Measurements from ENCODE around the gene TTYH1.
"Not testable (repeated sequence)": the region's sequence is repeated elsewhere in the genome, so short reads cannot be mapped to it uniquely, and the experiment has no call there.

Gene TTYH1

GRCh38 chr19:54415208-54415900 is at the start of gene TTYH1:
Gene TTYH1, plus strand, starts transcription at chr19:54415464. Its CDS starts 89 bp downstream, at chr19:54415553.
- Histone ChIP-seq H3K4me3 (ENCODE audit: low read depth in 1 of 2, low read length in 1 of 2) (no peak within 1 kb of the TSS), H3K36me3 (no peaks in the 10 kb centered on the region), H3K4me1 (ENCODE audit: control insufficient read depth in 1 of 2, insufficient read depth in 1 of 2, low read depth in 1 of 2, low read length in 1 of 2) (peaks cover 18 to 19% of the 10 kb centered on the region in 2 experiments), H3K9me3 (no peaks in the 10 kb centered on the region), H3K27me3 (peaks cover 87% of the 10 kb centered on the region), H3K27ac (no peak within 1 kb of the TSS)
- no peak for TF ChIP-seq CTCF (IDR thresholded peaks at IDR 0.05)

- Histone ChIP-seq H3K4me3 (ENCODE audit: low read depth in 1 of 2, low read length in 1 of 2) (peak overlapping the region in 1 of 2 experiments; percentile 49), H3K4me1 (ENCODE audit: control insufficient read depth in 1 of 2, insufficient read depth in 1 of 2, low read depth in 1 of 2, low read length in 1 of 2) (peaks cover 75 to 90% of the 10 kb centered on the region in 2 experiments), H3K27ac (peak overlapping the region; percentile 84)
- H3K27me3 ChIP-seq, H3K9me3 ChIP-seq, H3K36me3 ChIP-seq: not testable (repeated sequence)
Observed at GRCh38 chr19:54365798-54366197, 49.5 kb upstream of the TTYH1 start.

- H3K4me1 ChIP-seq (ENCODE audit: control insufficient read depth in 1 of 2, insufficient read depth in 1 of 2, low read depth in 1 of 2, low read length in 1 of 2): peaks cover 79 to 91% of the 10 kb centered on the region in 2 experiments
- TF ChIP-seq CTCF (IDR thresholded peaks at IDR 0.05): no peak
- H3K9me3 ChIP-seq: no peaks in the 10 kb centered on the region
- H3K27ac ChIP-seq: peak overlapping the region; percentile 84
- H3K4me3 ChIP-seq (ENCODE audit: low read depth in 1 of 2, low read length in 1 of 2): no peak overlapping the region
- no peaks in the 10 kb centered on the region for H3K36me3 ChIP-seq
- no peaks in the 10 kb centered on the region for H3K27me3 ChIP-seq
Observed at GRCh38 chr19:54366811-54367210, 48.5 kb upstream of the TTYH1 start.

GRCh38 chr19:54369082-54369687 is 46.1 kb upstream of the TTYH1 start:
- Histone ChIP-seq H3K27ac (peak overlapping the region; percentile 73), H3K4me1 (ENCODE audit: control insufficient read depth in 1 of 2, insufficient read depth in 1 of 2, low read depth in 1 of 2, low read length in 1 of 2) (peaks cover 82 to 91% of the 10 kb centered on the region in 2 experiments), H3K36me3 (no peaks in the 10 kb centered on the region), H3K27me3 (no peaks in the 10 kb centered on the region), H3K4me3 (ENCODE audit: low read depth in 1 of 2, low read length in 1 of 2) (peak overlapping the region; percentile 10 to 28), H3K9me3 (no peaks in the 10 kb centered on the region)
- no peak for TF ChIP-seq CTCF (IDR thresholded peaks at IDR 0.05)

- peak overlapping the region; percentile 73 for H3K27ac ChIP-seq
- peaks cover 82 to 91% of the 10 kb centered on the region in 2 experiments for H3K4me1 ChIP-seq (ENCODE audit: control insufficient read depth in 1 of 2, insufficient read depth in 1 of 2, low read depth in 1 of 2, low read length in 1 of 2)
- H3K4me3 ChIP-seq (ENCODE audit: low read depth in 1 of 2, low read length in 1 of 2): peak overlapping the region; percentile 23 to 28
Observed at GRCh38 chr19:54369688-54370433, 45.4 kb upstream of the TTYH1 start.

GRCh38 chr19:54370434-54370796 is 44.8 kb upstream of the TTYH1 start:
- Histone ChIP-seq H3K4me3 (ENCODE audit: low read depth in 1 of 2, low read length in 1 of 2) (peak overlapping the region; percentile 23 to 28), H3K27ac (peak overlapping the region; percentile 73), H3K4me1 (ENCODE audit: control insufficient read depth in 1 of 2, insufficient read depth in 1 of 2, low read depth in 1 of 2, low read length in 1 of 2) (peaks cover 82 to 91% of the 10 kb centered on the region in 2 experiments)
- H3K9me3 ChIP-seq, H3K27me3 ChIP-seq, H3K36me3 ChIP-seq: not testable (repeated sequence)

More at GRCh38 chr19:54369688-54370433, 45.4 kb upstream of the TTYH1 start:
- H3K36me3 ChIP-seq, H3K27me3 ChIP-seq, H3K9me3 ChIP-seq: not testable (repeated sequence)

GRCh38 chr19:54371453-54371852 is 43.8 kb upstream of the TTYH1 start:
- not testable (repeated sequence) for H3K9me3 ChIP-seq; H3K27me3 ChIP-seq; H3K36me3 ChIP-seq; H3K4me3 ChIP-seq (ENCODE audit: low read depth in 1 of 2, low read length in 1 of 2)
- H3K27ac ChIP-seq: peak overlapping the region; percentile 83
- H3K4me1 ChIP-seq (ENCODE audit: control insufficient read depth in 1 of 2, insufficient read depth in 1 of 2, low read depth in 1 of 2, low read length in 1 of 2): peaks cover 79 to 89% of the 10 kb centered on the region in 2 experiments

All from neutrophil (primary cell).